Spleen (tissue), 11 donors: Measurements from ENCODE around the gene NXNL2. TPM values are rescaled to one million over a fixed set of nuclear protein-coding genes. Genes with fewer than 3 reads are reported as not detected.

Experiments used
- DNase-seq: peaks from one replicate; pipeline ENCODE4 v3.0.0-alpha.2; 2020
- H3K27ac ChIP-seq, 8 donors: fragments of 200-600 bp; sonication (generic) in 7 of 8; 1 replicate in 4 of 8; 2 replicates in 4 of 8; pipeline versions ENCODE4 v1.5.0 to v1.8.0; 2016 to 2021; ENCODE audit warnings: inconsistent platforms in 4 of 8, mild to moderate bottlenecking in 4 of 8, moderate library complexity in 1 of 8
- H3K27me3 ChIP-seq, 7 donors: fragments of 200-600 bp; sonication (generic) in 6 of 7; replicated peaks in 1 of 7; 1 replicate in 4 of 7; 2 replicates in 3 of 7; pipeline versions ENCODE4 v1.5.0 to v1.8.0; 2016 to 2021; ENCODE audit warnings: inconsistent platforms in 3 of 7, mild to moderate bottlenecking in 1 of 7
- H3K36me3 ChIP-seq, 6 donors: fragments of 200-600 bp; sonication (generic) in 5 of 6; 1 replicate in 4 of 6; 2 replicates in 2 of 6; pipeline versions ENCODE4 v1.5.0 to v1.8.0; 2016 to 2021; ENCODE audit warnings: inconsistent platforms in 2 of 6
- H3K4me1 ChIP-seq, 6 donors: fragments of 200-600 bp; sonication (generic) in 5 of 6; 1 replicate in 3 of 6; 2 replicates in 3 of 6; pipeline versions ENCODE4 v1.5.0 to v1.8.0; 2016 to 2021; ENCODE audit warnings: inconsistent platforms in 3 of 6
- H3K4me3 ChIP-seq, 8 donors: fragments of 200-600 bp; sonication (generic) in 7 of 8; 1 replicate in 4 of 8; 2 replicates in 4 of 8; pipeline versions ENCODE4 v1.5.0 to v1.8.0; 2016 to 2021; ENCODE audit warnings: inconsistent platforms in 4 of 8, mild to moderate bottlenecking in 4 of 8, moderate library complexity in 2 of 8
- H3K9me3 ChIP-seq, 8 donors: fragments of 200-600 bp; sonication (generic) in 7 of 8; 1 replicate in 4 of 8; 2 replicates in 4 of 8; pipeline versions ENCODE4 v1.5.0 to v1.8.0; 2016 to 2021; ENCODE audit warnings: inconsistent platforms in 4 of 8
- POLR2A ChIP-seq, 3 donors: fragments of 450-650 bp; IDR thresholded peaks; one replicate each; pipeline ENCODE4 v1.5.1; 2017; ENCODE audit warnings: antibody characterized with exemption in 3 of 3, mild to moderate bottlenecking in 1 of 3
- POLR2AphosphoS5 ChIP-seq, 3 donors: sonication (generic); formaldehyde crosslinking; IDR thresholded peaks; one replicate each; pipeline ENCODE4 v1.5.1; 2017; ENCODE audit warnings: antibody characterized with exemption in 3 of 3
- WGBS, 5 donors: extraction: QIAGEN DNeasy Blood & Tissue Kit in 3 of 5; methylation state at CpG; one replicate each; pipeline versions ENCODE4 v1.1.5 to v1.1.7; 2013 to 2018; 5-methylcytosine and 5-hydroxymethylcytosine counted together
- intact Hi-C: fragments of 100-400 bp; cut with DNase I; formaldehyde crosslinking; loops from one replicate; pipeline ENCODE4 v1.15.0; 2023; ENCODE audit warnings: low total_unique reads
- polyA plus RNA-seq, 3 donors: library from polyadenylated mRNA; stranded (reverse); fragments of 200-250 nt; gene quantifications; one replicate each; pipeline ENCODE4 v1.2.1, GENCODE V29; 2013
- total RNA-seq, 7 donors: library from RNA; depleted of rRNA in 3 of 7; stranded (reverse); fragments of >200 nt in 3 of 7; fragmentation: NEBNext Ultra II Directional in 4 of 7; extraction: Animal tissue kit (Norgen Biotek cat#: 25700) in 4 of 7; gene quantifications; one replicate each; pipeline versions ENCODE4 v1.1.0 to v1.2.1, GENCODE V29; 2016 to 2021
- TF ChIP-seq, protein P1 (sequence below), 11 experiments: fragments of 200-600 bp in 7 of 11; fragments of 450-650 bp in 4 of 11; sonication (generic) in 4 of 11; IDR thresholded peaks in 8 of 11; conservative IDR thresholded peaks in 3 of 11; 1 replicate in 7 of 11; 2 replicates in 4 of 11; pipeline versions ENCODE4 v1.4.0 to v1.8.0; 2016 to 2021; ENCODE audit warnings: antibody characterized with exemption in 11 of 11, inconsistent platforms in 4 of 11, mild to moderate bottlenecking in 1 of 11
- donor health status: healthy with polysubstance abuse.
- donor health status: DM: no; HTN: no; CAD: no; lungs with moderate emphysema.
- donor health status: DM: no; HTN: no; CAD: no.
- donor health status: Bipolar disorder and iron deficiency.
- donor health status: healthy.
- donor health status: DM: no; HTN: no; CAD: no.
- donor health status: DM: yes; HTN: yes; CAD: no.

NXNL2 gene
- total and polyA plus RNA-seq, 10 donors, result 0.22 to 0.94 (median 0.29) TPM; not detected in 5

DNA sequence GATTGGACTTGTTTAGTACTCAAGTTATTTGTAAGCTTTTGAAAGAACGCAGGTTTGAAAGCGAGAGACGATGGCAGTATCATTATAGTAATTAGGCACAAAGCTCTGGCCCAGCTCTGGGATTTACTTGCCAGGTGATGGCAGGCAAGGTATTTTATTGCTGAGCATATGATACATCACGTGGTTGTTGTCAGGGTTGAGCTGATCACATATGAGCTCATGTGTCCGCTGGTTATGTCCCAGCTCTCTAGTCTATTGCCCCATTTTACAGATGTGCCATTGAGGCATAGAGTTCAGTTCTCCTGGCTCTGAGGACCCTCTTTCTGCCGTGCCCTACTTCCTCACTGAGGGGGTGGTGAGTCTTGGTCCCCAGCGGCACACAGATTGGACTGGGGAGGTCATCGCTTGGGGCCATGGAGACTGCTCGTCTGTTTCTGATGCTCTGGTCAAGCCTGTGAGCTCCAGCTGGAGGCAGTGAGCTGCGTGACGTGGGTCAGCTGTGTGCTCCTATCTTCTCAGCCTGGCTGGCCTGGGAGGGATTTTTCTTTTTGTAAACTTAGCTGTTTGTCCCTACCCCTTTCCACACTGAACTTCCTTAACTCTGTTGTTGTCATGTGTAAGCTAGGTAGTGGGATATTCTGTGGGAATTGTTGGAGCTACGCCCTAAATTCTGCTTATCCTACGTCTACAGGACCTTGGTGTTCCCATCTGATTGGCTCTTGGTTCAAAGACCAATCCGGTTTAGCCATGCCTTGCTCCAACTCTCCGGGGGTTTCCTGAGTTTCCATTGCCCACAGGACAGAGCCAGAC lies 2.2 kb downstream of the NXNL2 start:
- no peaks in the 10 kb centered on the region for H3K9me3 ChIP-seq
- 67 to 81% (median 77%) methylated on average over 15 of the region's 15 CpGs for WGBS, 5 donors
- H3K36me3 ChIP-seq, result no peaks in the 10 kb centered on the region
- intact Hi-C loops, result no loop called here
- H3K27me3 ChIP-seq, result peaks cover 0 to 79% (median 30%) of the 10 kb centered on the region in 7 donors
- TF ChIP-seq, protein P1, sequence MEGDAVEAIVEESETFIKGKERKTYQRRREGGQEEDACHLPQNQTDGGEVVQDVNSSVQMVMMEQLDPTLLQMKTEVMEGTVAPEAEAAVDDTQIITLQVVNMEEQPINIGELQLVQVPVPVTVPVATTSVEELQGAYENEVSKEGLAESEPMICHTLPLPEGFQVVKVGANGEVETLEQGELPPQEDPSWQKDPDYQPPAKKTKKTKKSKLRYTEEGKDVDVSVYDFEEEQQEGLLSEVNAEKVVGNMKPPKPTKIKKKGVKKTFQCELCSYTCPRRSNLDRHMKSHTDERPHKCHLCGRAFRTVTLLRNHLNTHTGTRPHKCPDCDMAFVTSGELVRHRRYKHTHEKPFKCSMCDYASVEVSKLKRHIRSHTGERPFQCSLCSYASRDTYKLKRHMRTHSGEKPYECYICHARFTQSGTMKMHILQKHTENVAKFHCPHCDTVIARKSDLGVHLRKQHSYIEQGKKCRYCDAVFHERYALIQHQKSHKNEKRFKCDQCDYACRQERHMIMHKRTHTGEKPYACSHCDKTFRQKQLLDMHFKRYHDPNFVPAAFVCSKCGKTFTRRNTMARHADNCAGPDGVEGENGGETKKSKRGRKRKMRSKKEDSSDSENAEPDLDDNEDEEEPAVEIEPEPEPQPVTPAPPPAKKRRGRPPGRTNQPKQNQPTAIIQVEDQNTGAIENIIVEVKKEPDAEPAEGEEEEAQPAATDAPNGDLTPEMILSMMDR (IDR thresholded peaks at IDR 0.05 in 8 of 11, conservative IDR thresholded peaks at IDR 0.05 in 3 of 11), result no peak
- no peak for TF ChIP-seq POLR2AphosphoS5 (IDR thresholded peaks at IDR 0.05)
- TF ChIP-seq POLR2A (IDR thresholded peaks at IDR 0.05), result no peak
- H3K4me3 ChIP-seq, result no peak overlapping the region
- H3K27ac ChIP-seq, result peak overlapping the region in 2 of 8 donors; percentile 5 to 7
- peaks cover 0 to 54% (median 23%) of the 10 kb centered on the region in 6 donors for H3K4me1 ChIP-seq
- DNase-seq, result peak; percentile 58

DNA sequence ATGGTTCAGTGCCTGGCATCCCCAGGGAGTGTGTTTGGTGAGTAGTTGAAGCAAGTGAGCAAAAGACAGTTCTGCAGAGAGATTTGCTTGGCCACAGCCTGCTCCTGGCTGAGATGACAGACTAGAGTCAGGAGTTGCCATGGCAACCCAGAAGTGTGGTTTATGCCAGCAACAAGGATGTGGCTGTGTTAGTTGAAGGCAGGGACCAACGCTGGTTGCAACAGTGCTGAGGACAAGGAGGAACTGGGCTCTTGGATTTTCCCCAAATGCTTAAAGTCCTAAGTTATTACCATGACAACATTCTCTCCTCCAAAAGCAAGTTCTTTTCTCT lies 2.7 kb downstream of the NXNL2 start:
- intact Hi-C loops, result no loop called here
- H3K36me3 ChIP-seq, result no peaks in the 10 kb centered on the region
- no peak for DNase-seq
- H3K4me3 ChIP-seq, result no peak overlapping the region
- H3K27me3 ChIP-seq, result peaks cover 0 to 73% (median 24%) of the 10 kb centered on the region in 7 donors
- H3K27ac ChIP-seq, result peak overlapping the region in 1 of 8 donors; percentile 5
- H3K4me1 ChIP-seq, result peaks cover 0 to 49% (median 23%) of the 10 kb centered on the region in 6 donors
- H3K9me3 ChIP-seq, result no peaks in the 10 kb centered on the region
- TF ChIP-seq POLR2A (IDR thresholded peaks at IDR 0.05) (no peak), POLR2AphosphoS5 (IDR thresholded peaks at IDR 0.05) (no peak)
- TF ChIP-seq, protein P1 (IDR thresholded peaks at IDR 0.05 in 8 of 11, conservative IDR thresholded peaks at IDR 0.05 in 3 of 11), result no peak
- 0 to 12% (median 0%) methylated on average over 1 of the region's 1 CpG for WGBS, 5 donors

DNA sequence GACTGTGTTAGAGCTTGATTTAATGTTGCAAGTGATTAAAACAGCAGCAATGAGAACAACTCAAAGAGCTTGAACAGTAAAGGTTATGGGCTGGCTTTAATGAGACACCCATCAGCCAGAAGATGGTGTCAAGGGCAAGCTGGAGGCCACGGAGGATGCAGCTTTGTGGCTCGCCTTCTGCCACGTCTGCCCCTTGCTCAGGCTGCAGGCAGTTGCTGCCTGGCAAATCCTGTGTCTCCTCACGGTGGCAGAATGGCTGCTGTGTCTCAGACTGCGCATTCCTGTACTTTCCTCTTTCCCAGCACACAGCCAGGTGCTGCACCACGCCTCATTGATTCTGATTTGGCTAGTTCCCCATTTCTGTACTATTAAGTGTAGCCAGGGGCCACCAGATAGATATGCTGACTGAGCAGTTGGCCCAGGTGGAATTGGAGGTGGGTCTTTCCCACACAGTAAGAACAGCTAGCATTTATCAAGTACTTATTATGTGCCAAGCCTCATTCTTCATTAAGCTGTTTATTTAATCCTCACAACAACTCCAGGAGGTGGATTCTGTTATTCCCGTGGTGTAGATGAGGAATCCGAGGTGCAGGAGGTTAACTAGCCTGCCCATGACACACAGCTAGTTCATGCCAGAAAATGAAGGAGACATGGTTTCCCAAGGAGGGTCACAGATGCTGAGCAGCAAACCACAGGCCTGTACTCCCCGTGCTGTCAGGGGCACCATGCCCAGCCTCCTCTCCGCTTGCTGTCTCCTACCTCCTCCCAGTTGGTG lies 3.5 kb downstream of the NXNL2 start:
- peaks cover 0 to 41% (median 23%) of the 10 kb centered on the region in 6 donors for H3K4me1 ChIP-seq
- no peaks in the 10 kb centered on the region for H3K36me3 ChIP-seq
- WGBS, 5 donors, result 69 to 90% (median 81%) methylated on average over 8 to 10 of the region's 10 CpGs
- H3K27me3 ChIP-seq, result peaks cover 0 to 70% (median 22%) of the 10 kb centered on the region in 7 donors
- DNase-seq, result no peak
- H3K27ac ChIP-seq, result no peak overlapping the region
- no peak for TF ChIP-seq POLR2AphosphoS5 (IDR thresholded peaks at IDR 0.05)
- TF ChIP-seq, protein P1 (IDR thresholded peaks at IDR 0.05 in 8 of 11, conservative IDR thresholded peaks at IDR 0.05 in 3 of 11), result no peak
- TF ChIP-seq POLR2A (IDR thresholded peaks at IDR 0.05), result no peak
- H3K4me3 ChIP-seq, result no peak overlapping the region
- H3K9me3 ChIP-seq, result no peaks in the 10 kb centered on the region
- intact Hi-C loops, result no loop called here

DNA sequence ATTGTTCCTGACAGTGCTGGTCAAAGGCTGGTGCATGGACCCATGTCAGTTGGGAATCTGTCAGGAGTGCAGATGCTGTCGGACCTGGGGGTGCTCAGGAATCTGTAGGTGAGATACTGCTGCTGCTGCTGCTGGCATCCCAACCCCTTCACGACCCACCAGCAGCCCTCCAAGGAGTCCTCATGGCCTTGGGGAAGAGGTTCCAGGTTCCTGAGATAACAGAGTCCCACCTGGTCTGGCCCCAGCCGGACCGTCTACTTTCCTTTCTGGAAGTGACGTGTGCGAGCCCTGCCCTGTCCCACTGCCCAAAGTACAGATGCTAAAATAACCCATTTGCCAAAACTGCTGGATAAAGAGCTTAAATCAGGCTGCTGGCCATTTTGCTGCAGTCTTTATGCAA lies 4.3 kb downstream of the NXNL2 start:
- H3K4me3 ChIP-seq, result no peak overlapping the region
- WGBS, 5 donors, result 82 to 100% (median 89%) methylated on average over 4 to 6 of the region's 6 CpGs
- H3K27ac ChIP-seq, result no peak overlapping the region
- no peaks in the 10 kb centered on the region for H3K36me3 ChIP-seq
- H3K4me1 ChIP-seq, result peaks cover 0 to 33% (median 20%) of the 10 kb centered on the region in 6 donors
- TF ChIP-seq POLR2A (IDR thresholded peaks at IDR 0.05), result no peak
- no peak for TF ChIP-seq POLR2AphosphoS5 (IDR thresholded peaks at IDR 0.05)
- TF ChIP-seq, protein P1 (IDR thresholded peaks at IDR 0.05 in 8 of 11, conservative IDR thresholded peaks at IDR 0.05 in 3 of 11), result no peak
- intact Hi-C loops, result no loop called here
- peaks cover 0 to 70% (median 22%) of the 10 kb centered on the region in 7 donors for H3K27me3 ChIP-seq
- DNase-seq, result no peak
- no peaks in the 10 kb centered on the region for H3K9me3 ChIP-seq
